Right lobe of liver (tissue), 4 donors: ENCODE results near the gene LIN7B.

Experiments used
- POLR2A ChIP-seq: fragments of 450-650 bp; IDR thresholded peaks from one replicate; pipeline ENCODE4 v1.6.1; 2017; ENCODE audit warnings: antibody characterized with exemption, mild to moderate bottlenecking
- TF ChIP-seq, protein P1 (sequence below), 4 donors: fragments of 200-600 bp in 3 of 4; fragments of 450-650 bp in 1 of 4; IDR thresholded peaks; one replicate each; pipeline versions ENCODE4 v1.5.1 to v1.8.0; 2016 to 2022; ENCODE audit warnings: antibody characterized with exemption in 4 of 4, mild to moderate bottlenecking in 2 of 4
- donor health status: DM: no; HTN: no; CAD: no.
- donor health status: DM: no; HTN: no; CAD: no.
- donor health status: DM: no; HTN: yes; CAD: no.

DNA sequence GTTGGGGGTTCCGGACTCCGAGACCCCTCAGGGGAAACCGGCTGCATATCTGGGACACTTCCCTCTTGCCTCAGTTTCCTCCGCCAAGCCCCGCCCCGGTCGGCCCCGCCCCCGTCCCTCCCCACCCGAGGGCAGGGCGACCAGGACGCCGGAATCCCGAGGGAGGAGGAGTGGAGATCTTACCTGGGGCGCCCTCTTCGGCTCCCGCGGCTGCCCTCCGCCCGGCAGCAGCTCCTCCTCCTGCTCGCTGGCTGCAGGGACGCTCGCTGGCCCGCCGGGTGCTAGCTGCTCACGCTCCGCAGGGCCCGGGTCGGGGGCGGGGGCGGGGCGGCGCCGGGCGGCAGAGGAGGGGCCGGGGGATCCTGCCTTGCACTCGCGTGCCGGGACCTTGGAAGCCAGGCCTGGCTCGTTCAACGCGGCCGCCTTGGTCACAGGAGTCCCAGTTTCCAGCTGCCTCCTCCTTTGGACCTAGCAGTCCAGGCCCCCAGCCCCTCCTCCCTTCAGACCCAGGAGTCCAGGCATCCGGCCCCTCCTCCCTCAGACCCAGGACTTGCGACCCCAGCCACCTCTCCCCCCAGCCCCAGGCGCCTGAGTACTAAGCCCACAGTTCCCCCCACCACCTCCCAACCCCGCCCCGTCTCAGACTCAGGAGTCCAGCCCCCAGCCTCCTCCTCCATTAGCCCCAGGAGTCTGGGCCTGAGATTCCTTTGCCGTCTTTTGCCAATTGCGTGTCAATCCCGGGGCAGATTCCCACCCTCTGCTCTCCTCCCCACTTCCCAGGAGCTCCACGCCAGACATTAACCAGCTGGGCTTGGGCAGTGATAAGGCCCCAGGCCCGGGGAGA is 49.2 kb upstream of the LIN7B start, which contains the start of gene NTF4:
- TF ChIP-seq, protein P1, sequence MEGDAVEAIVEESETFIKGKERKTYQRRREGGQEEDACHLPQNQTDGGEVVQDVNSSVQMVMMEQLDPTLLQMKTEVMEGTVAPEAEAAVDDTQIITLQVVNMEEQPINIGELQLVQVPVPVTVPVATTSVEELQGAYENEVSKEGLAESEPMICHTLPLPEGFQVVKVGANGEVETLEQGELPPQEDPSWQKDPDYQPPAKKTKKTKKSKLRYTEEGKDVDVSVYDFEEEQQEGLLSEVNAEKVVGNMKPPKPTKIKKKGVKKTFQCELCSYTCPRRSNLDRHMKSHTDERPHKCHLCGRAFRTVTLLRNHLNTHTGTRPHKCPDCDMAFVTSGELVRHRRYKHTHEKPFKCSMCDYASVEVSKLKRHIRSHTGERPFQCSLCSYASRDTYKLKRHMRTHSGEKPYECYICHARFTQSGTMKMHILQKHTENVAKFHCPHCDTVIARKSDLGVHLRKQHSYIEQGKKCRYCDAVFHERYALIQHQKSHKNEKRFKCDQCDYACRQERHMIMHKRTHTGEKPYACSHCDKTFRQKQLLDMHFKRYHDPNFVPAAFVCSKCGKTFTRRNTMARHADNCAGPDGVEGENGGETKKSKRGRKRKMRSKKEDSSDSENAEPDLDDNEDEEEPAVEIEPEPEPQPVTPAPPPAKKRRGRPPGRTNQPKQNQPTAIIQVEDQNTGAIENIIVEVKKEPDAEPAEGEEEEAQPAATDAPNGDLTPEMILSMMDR (IDR thresholded peaks at IDR 0.05) = no peak
- no peak for TF ChIP-seq POLR2A
